HTR-8/SVneo (cell line): ENCODE results near the gene STPG3.

ENCODE experiments used
- DNase-seq: peaks from one replicate; pipeline ENCODE4 v3.0.0; 2011; ENCODE audit warnings: low spot score, mixed read lengths; ENCODE audit not compliant: insufficient read length
- FAIRE-seq: peaks from 2 replicates; lab custom pipeline; 2011; peaks lifted over from hg19 to GRCh38; lab: Jason Lieb, UNC

STPG3 gene

DNA sequence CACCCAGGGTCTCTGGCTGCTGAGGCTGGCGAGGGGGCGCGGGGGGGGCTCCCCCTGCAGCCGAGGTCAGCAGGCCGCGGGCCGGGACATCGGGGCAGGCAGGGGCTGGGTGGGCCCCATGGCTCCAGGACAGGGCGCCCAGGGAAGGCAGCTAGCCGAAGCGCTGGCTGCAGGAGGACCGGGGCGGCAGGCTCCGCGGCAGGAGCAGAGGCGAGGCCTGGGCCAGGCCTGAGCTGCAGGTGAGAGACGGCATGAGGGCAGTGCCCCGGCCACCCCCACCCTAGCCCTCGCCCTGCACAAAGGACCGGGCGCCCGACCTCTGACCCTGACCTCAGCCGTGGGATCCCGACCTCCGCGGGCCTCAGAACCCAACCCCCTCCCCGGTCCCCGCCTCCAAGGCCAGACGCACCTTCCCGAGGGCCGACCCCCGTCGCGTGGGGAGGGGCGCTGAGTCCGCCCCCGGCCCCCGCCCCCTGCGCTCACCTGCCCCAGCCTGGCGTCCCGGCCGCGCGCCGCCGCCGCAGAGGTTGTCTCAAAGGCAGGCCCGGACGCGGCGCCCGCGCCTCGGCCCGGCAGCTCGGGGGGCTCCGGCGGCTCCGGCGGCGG, 29.5 kb upstream of the STPG3 start:
- DNase-seq (no peak), FAIRE-seq (no peak)

DNA sequence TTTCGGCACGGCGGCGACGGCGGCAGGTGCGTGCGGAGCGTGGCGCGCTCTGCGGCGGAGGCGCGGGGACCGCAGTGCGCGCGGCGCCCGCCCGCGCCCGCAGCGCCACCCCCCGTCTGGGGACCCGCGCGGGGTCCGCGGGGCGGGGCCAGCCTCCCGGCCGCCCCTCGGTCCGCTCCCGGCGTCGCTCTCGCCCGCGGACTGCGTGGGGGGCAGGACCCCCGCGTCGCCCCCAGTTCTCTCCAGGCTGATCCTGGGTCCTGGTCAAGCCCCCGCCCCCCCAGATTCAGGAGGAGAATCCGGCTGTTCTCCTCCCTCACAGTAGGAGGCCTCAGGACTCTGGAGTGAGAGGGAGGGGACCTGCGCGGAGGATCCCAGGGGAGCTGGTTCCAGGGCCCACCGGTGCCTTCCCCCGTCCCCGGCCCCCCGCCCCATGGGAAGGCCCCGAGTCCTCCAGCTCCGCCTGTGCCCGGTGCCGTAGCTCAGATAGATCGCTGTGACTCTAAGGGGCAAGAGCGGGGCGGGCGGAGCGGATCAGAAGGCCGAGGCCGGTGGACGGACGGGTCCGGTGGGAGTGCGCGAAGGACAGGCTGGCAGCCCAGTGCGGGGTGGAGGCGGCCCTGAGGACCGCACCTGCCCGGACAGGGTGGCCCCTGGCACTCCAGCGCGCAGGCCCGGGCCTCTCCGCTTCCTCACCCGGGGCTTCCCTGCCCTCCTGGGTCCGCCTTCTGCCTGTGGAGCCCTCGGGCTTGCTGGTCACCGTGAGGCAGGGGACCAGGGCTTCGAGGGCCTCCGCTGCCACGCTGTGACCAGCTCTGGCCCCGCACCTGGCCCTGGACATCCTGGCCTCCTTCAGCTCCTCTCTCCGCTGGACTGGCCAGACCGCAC, 28.7 kb upstream of the STPG3 start, which contains the start of gene RNF208:
Gene RNF208, minus strand, starts transcription at position 51 of the 888 bp plus-strand sequence. CDS start 1,028 bp downstream, outside the sequence.
- DNase-seq (no peak), FAIRE-seq (no peak)

DNA sequence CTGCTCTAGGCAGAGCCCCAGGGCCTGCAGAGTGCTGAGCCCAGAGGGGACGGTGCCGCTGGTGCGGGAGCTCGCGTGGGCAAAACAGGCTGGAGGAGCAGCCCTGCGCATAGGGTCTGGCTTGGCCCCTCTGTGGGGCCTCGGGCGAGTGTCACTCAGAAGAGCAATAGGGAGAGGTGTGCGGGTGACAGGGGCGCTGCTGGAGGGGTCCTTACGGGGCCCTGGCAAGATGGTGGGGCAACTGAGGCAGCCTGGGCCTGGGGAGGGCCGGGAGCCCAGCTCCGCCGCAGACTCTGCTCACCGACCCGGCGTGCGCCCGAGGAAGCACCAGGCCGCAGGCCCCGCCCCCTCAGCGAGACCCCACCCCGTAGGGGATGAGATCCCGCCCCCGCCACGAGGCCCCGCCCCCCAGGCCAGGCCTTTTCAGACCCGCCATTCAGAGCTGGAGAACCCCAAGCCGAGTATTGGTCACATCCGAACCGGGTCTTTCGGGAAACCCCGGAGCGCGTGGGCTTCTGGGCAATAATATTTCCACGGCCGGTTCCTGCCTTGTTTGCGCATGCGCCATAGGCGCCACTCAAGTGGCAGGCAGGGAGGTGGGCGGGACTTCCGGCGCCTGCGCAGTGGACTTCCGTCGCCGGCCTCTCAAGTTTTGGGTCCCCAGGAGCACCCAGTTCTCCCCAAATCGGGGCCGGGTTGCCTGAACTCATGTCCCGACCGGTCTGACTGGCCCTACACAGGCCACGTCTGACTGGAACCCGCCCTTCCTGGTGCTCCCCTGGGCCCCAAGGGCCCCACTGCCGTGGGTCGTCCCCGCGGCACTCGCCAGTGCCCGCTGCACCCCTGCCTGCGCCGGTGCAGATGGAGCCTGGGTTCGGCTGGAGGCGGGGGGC, 27.8 kb upstream of the STPG3 start:
- peak; percentile 91 for DNase-seq
- FAIRE-seq: peak; percentile 70

DNA sequence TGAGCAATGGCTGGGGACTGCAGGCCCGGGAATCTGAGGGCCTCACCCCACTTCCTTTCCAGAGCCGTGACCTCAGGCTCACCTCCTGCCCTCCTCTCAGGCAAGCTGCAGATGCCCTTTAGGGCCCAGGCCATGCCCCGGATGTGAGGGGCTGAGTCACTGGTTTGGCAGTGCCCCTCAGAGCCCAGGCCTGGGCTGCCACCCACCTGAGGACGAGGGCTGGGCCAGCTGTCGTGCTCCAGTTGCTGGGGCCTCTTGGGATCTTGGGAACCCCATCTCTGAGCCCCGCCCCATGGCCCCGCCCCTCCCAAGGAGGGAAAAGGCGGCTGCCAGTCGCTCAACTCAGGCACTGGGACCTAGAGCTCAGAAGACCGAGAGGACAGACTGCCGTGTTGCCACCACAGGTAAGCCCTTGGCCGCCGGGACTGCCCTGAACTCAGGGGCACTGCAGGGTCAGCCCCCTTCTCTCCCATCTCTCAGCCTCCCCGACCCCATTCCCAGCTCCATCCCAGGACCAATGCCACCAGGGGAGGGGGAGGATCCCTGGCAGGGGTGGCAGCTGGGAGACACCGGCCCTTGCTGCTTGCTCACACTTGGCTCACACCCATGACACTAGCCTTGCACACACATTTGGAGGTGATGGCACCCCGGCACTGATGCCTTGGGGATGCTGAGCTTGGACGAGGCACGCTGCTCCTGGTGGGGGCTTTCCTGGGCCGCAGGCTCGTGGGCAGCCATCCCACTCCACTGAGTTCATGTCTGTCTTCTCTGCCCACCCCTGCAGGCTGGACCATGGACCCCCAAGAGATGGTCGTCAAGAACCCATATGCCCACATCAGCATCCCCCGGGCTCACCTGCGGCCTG, 26.0 kb upstream of the STPG3 start, which contains the start of gene CYSRT1:
Gene CYSRT1, plus strand, starts transcription at position 345 of the 865 bp plus-strand sequence. Its CDS starts 448 bp downstream, at position 793.
- no peak for FAIRE-seq
- no peak for DNase-seq

DNA sequence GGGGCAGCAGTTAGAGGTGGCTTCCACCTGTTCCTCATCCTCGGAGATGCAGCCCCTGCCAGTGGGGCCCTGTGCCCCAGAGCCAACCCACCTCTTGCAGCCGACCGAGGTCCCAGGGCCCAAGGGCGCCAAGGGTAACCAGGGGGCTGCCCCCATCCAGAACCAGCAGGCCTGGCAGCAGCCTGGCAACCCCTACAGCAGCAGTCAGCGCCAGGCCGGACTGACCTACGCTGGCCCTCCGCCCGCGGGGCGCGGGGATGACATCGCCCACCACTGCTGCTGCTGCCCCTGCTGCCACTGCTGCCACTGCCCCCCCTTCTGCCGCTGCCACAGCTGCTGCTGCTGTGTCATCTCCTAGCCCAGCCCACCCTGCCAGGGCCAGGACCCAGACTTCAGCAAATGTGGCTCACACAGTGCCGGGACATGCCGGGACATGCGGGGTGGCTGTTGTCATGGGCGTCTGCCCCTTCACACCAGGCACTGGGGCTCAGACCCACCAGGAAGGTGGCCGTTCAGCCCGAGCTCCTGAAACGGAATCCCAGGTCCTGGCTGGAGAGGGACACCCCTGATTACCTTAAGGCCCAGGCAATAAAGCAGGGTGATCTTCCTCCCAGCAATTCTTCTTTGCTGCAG, 25.3 kb upstream of the STPG3 start:
- FAIRE-seq: no peak

DNA sequence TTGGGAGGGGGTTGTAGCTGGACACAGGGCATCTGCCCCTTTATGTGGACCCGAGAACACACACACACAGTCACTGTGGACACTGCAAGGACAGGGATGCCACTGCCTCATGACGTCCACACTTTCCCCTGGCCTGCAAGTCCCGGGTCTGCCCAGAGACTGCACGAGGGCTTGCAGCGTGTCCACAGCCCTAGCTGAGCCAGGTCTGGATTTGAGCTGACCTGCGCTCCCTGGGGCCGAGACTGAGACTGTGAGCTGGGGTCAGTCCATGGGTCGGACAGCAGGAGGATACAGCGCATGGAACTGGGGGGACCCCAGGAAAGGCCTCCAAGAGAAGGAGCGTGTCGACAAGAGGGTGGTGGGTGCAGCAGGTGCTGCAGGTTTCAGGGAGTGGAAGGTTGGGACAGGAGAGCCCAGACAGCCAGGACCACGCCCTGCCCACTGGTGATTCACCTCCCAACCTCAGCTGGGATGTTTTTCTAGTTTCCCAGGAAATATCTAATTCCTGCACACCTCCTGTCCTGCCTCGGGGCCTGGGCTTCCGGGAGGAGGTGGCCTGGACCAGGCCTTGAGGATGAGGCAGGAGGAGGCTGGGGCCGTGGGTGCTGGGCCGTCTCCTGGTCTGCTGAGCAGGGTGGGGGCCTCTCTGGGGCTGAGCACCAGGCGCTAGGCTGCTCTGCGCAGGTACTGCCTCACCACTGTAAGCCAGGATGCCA, 24.6 kb upstream of the STPG3 start:
- DNase-seq: no peak
- FAIRE-seq: no peak

More for the DNA sequence above, 25.3 kb upstream of the STPG3 start:
- no peak for DNase-seq

DNA sequence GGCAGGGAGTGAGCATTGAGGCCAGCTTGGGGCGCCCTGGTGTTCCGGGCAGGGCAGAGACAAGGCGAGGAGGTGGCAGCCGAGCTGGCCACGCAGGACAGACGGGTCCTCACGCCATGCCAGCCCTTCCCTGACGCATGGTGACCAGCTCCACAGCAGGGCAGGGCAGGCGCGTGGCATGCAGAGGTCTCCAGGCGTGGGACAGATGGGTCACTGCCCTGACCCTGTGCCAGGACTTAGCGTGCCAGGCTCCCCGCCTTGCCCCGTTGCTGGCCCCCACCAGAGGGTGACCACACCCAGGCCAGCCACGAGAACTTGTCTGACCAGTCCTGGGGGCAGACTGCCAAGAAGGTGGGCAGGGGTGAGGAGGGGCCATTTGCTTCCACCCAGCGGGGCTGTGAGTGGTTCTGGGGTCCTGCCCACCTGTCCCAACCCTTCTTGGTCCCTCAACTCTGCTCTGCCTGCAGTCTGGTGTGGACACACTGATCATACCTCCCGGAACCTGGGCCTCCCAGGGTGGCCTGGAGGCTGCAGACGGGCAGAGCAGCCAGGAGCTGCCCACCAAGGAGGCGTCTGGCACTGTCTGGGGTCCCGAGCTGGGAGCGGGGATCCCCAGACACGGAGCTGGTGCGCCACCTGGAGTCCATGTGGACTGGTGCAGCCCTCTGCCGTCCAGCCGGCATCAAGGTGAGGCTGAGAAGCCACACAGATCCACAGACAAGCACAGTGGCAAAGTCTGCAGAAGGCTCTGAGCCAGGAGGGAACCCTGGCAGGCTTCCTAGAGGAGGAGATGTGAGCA, 23.8 kb upstream of the STPG3 start, which contains the start of gene RNF224:
Gene RNF224, plus strand, starts transcription at position 449 of the 799 bp plus-strand sequence. CDS start 834 bp downstream, outside the sequence.
- FAIRE-seq (peak; percentile 57), DNase-seq (peak; percentile 79)

DNA sequence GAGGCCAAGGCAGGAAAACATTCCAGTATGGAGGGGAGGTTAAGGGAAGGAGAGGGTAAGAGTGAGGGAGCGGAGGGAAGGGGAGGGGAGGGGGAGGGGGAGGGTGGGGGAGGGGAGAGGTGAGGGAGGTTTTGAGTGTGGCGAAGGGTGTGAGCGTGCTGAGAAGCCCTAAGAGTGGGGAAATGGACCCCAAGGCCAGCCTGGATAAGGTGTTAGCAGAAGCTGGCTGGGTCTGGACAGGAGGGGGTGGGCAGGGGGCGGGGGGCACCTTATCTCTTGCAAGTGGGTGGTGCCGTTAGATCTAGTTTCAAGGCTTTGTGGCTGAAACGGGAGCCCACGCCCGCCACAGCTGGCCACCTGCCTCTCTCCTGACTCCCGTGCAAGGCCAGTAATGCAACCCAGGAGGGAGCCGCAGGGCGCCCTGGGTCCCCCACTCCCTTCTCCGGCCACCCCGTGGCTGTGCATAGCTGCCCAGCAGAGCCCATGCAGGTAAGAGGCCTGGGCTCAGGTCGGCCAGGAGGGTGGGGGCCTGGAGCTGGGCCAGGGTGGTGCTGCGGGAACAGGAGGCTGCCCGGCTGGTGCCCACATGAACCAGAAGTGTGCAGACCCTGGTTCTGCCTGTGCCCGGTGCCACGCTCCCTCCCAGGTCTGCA, 23.1 kb upstream of the STPG3 start:
- DNase-seq (no peak), FAIRE-seq (no peak)

DNA sequence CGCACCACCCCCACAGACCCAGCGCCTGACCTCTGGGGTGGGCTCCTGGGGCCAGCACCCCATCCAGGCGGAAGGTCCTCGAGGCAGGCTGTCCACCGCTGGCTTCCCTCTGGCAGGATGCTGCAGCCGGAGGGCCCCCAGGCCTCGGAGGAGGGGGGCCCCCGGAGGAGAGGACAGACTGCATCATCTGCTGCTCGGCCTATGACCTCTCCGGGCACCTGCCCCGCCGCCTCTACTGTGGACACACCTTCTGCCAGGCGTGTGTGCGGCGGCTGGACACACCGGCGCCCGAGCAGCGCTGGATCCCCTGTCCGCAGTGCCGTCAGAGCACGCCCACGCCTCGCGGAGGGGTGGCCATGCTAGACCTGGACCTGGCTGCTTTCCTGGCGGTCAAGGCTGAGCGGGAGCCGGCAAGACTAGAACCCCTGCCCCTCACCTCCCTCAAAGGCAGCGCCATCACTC, 22.5 kb upstream of the STPG3 start:
- DNase-seq (no peak), FAIRE-seq (no peak)

DNA sequence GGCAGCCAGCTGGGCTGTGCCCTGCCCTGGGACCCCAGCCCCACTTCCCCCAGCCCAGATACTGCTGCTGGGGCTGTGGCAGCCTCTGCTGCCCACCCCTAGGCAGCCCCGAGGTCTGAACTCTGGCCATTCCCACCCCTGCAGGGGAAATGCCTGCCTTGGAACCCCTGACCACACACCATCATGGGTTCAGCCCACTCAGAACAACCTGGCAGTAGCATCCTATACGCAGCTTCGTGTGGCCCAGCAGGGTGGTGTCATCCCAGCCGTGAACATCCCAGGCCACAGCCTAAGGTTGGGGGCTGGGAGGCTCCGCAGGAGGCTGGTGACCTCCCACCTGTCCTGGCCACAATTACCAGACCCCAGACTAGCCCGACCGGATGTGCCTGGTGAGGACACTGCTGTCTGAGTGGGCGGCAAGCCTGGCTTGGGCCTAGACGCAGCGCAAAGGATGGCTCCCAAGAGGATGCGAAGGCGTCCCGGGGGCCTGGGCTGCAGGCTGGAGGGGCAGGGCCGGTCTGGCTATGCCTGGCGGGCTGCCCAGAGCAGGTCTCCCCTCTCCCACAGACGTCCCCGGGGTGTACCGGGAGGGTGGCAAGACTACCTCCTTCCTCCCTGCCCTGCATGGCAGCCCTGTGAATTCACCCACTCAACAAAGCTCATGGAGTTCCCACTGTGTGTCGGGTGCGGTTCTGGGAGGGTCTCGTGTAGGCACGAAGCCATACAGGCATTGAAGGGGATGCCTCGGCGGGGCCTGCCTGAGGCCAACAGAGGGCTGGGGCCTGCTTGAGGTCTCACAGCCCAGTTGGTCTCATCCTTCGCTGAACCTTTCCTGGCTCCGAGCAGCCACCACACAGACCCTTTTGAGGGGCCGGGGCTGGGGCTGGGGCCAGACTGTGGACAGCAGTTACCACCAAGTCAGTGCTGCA, 21.9 kb upstream of the STPG3 start:
- DNase-seq (no peak), FAIRE-seq (no peak)

DNA sequence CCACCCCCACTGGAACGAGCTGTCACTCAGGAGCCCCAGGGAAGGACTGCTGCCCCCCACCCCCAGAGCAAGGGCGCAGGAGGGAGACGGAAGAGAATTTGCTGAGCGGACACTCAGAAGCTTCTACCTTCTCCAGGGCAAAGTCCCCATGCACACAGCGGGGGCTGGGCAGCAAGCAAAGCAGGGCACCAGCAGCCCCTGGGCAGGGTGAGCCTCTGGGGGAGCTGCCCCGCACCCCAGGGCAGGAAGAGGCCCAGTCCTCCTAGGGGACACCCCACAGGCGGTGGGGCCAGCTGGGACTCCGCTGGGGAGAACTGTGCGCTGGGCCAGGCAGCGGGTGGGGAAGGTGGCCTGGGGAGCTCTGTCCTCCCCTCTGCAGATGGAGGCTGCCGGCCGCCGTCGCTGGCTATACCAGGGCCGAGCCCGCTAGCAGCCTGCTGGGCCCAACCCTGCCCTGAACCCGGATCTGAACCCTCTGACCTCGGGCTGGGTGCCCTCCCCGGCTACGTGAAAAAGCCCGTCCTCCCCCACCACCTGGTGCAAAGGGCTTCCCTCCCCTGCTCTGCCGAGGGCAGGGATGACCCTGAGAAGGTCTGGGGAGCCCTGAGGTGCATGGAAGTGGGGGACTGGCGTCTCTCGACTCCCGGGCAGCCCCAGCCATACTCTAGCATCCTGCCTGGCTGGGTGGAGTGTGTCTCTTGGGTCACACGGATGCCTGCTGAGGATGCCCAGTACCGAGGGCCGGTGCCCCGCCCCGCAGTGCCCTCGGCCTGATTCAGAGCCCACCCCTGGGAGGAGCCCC, 21.0 kb upstream of the STPG3 start:
- no peak for FAIRE-seq

DNA sequence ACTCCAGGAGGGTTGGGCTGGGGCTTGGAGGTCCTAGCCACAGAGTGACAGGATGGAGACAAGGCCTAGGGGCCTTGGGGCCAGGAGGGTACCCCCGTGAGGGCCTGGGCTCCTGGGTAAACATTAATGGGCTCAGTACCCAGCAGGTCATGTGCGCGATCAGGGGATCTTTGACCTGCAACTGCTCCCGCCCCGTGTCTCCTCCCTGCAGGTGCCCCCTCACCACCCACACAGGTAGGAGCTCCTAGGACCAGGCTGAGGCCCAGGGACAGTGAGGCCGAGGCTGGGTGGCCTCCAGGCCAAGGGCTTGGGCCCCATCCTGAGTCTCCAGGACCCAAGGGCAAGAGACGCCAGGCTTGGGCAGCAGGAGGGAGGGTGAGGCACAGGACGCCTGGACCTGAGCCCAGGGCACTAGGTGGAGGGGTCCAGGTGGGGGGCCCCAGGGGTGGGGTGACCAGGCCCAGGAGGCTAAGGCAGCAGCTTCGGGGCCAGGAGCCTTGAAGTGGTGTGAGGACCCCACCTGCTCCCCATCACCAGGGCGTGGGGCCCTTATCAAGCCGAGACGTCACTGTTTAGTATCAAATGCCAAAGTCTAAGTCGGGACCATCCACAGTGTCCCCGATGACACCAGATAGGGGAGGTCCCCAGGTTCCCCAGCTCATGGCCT, 20.2 kb upstream of the STPG3 start, which contains the start of gene SLC34A3:
Gene SLC34A3, plus strand, starts transcription at position 197 of the 667 bp plus-strand sequence. CDS start 802 bp downstream, outside the sequence.
- FAIRE-seq (no peak), DNase-seq (no peak)

More for the DNA sequence above, 21.0 kb upstream of the STPG3 start:
- DNase-seq: no peak

DNA sequence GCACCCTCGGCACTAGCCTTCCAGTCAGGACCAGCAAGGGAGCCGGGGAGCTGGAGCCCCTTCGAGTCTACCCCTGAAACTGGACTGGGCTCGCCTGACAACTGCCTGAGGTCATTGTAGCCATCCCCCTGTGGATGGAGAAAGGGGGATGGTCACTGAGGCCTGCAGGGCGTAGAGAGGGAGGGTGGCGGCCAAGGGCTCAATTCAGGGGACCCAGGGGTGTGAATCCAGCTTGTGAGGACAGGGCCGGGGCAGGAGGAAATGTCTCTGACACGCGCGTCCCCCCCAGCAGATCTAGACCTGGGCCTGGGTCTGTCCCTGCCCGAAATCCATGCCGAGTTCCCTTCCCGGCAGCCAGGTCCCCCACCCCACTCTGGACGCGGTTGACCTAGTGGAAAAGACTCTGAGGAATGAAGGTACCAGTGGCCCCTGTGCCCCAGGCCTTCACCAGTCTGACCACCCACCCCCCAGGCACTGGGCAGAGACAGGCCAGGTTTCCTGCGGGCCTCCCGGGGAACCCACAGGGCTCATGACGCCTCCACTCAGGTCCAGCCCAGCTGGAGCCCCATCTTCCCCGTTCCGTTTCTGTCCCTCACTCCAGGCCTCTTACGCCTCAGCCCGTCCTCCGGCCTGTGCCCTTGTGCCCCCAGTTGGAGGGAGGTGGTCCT, 19.6 kb upstream of the STPG3 start:
- FAIRE-seq: no peak

DNA sequence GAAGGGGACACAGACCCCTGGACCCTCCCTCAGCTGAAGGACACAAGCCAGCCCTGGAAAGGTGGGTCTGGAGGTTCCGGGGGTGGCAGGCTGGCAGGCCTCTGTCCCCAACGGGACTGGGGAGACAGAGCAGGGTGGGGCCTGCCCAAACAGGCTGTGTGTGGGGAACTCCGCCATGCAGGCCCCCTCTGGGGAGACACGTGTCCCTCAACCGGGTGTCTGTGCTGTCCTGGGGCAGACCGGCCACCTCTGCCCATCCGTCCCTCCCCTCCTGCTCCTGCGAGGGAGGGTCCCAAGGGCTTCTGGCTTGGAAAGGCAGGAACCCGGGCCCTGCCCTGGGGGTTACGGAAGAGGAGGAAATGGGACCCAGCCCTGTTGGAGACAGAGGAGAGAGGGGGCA, 19.0 kb upstream of the STPG3 start:
- FAIRE-seq (no peak), DNase-seq (no peak)

More for the DNA sequence above, 19.6 kb upstream of the STPG3 start:
- DNase-seq: no peak
